Lower leg skin (tissue), 3 donors: ENCODE measurements around the gene CCNT2.

Source experiments
- POLR2A ChIP-seq, 2 donors: fragments of 450-650 bp; IDR thresholded peaks; one replicate each; pipeline ENCODE4 v1.6.1; 2016 to 2017; ENCODE audit warnings: antibody characterized with exemption in 2 of 2, mild to moderate bottlenecking in 1 of 2, moderate library complexity in 1 of 2
- TF ChIP-seq, protein P1 (sequence below), 3 donors: fragments of 450-650 bp; IDR thresholded peaks; one replicate each; pipeline ENCODE4 v1.5.1; 2016; ENCODE audit warnings: antibody characterized with exemption in 3 of 3, mild to moderate bottlenecking in 3 of 3, moderate library complexity in 2 of 3

DNA sequence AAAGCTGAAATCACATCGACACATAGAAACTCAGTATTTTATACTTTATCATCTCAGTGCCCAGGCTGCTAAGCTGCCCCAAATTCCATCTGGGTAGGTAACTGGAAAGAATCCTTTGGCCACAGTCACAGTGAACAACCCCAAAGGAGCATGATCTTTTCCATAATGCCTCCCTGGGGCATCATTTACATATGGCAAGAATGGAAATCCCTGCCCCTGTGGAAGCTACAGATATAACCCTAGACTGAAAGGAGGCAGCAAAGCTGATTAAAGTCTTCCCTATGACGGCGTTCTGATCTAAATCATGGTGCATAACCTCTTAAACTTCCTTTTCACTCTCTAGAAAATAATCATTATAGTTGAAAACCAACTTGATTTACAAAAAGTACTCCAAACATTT is 87.1 kb downstream of the CCNT2 start:
- TF ChIP-seq, protein P1, sequence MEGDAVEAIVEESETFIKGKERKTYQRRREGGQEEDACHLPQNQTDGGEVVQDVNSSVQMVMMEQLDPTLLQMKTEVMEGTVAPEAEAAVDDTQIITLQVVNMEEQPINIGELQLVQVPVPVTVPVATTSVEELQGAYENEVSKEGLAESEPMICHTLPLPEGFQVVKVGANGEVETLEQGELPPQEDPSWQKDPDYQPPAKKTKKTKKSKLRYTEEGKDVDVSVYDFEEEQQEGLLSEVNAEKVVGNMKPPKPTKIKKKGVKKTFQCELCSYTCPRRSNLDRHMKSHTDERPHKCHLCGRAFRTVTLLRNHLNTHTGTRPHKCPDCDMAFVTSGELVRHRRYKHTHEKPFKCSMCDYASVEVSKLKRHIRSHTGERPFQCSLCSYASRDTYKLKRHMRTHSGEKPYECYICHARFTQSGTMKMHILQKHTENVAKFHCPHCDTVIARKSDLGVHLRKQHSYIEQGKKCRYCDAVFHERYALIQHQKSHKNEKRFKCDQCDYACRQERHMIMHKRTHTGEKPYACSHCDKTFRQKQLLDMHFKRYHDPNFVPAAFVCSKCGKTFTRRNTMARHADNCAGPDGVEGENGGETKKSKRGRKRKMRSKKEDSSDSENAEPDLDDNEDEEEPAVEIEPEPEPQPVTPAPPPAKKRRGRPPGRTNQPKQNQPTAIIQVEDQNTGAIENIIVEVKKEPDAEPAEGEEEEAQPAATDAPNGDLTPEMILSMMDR (IDR thresholded peaks at IDR 0.05): no peak
- TF ChIP-seq POLR2A (IDR thresholded peaks at IDR 0.05): no peak
